Suppressor macrophage treated with lipopolysaccharide for 1 hour (primary cell): Measurements from ENCODE around the gene MX2.
"Not testable (repeated sequence)": the region's sequence is repeated elsewhere in the genome, so short reads cannot be mapped to it uniquely, and the experiment has no call there.

Source experiments
- DNase-seq, 3 donors: peaks; one replicate each; pipeline ENCODE4 v3.0.0-alpha.2; 2020 to 2022

The MX2 gene

GRCh38 chr21:41361786-41362604, at the start of gene MX2:
MX2 (plus strand) TSS chr21:41362027; CDS start chr21:41376907, 14,880 bp downstream.
- DNase-seq = peak; percentile 92 to 97 (median 95)

- not testable (repeated sequence) for DNase-seq
These were observed 48.3 kb upstream of the MX2 start for GRCh38 chr21:41313285-41314164.

- DNase-seq = no peak
These were observed 46.1 kb upstream of the MX2 start for GRCh38 chr21:41315726-41316125.

- DNase-seq = peak in 1 of 3 donors; percentile 8
These were observed 45.4 kb upstream of the MX2 start, which contains the start of gene FAM3B for GRCh38 chr21:41316200-41317062. FAM3B (plus strand) TSS chr21:41316801; CDS start chr21:41316880, 79 bp downstream.

- no peak for DNase-seq
These were observed 44.8 kb upstream of the MX2 start for GRCh38 chr21:41317063-41317392.

GRCh38 chr21:41317458-41317857, 44.4 kb upstream of the MX2 start:
- DNase-seq = peak in 1 of 3 donors; percentile 14

- DNase-seq = no peak
These were observed 43.6 kb upstream of the MX2 start for GRCh38 chr21:41318218-41318617.

- DNase-seq = no peak
These were observed 42.6 kb upstream of the MX2 start for GRCh38 chr21:41319273-41319672.

GRCh38 chr21:41321211-41321907, 40.5 kb upstream of the MX2 start:
- DNase-seq = no peak

GRCh38 chr21:41321908-41322495, 39.8 kb upstream of the MX2 start:
- no peak for DNase-seq

GRCh38 chr21:41322496-41323382, 39.1 kb upstream of the MX2 start:
- no peak for DNase-seq

GRCh38 chr21:41325138-41325912, 36.5 kb upstream of the MX2 start:
- no peak for DNase-seq

GRCh38 chr21:41326414-41327080, 35.3 kb upstream of the MX2 start:
- DNase-seq = no peak

GRCh38 chr21:41327753-41328152, 34.1 kb upstream of the MX2 start:
- no peak for DNase-seq

GRCh38 chr21:41328660-41329607, 32.9 kb upstream of the MX2 start:
- DNase-seq = no peak

- DNase-seq = no peak
These were observed 28.1 kb upstream of the MX2 start for GRCh38 chr21:41333752-41334151.

- no peak for DNase-seq
These were observed 24.3 kb upstream of the MX2 start for GRCh38 chr21:41337515-41337914.

GRCh38 chr21:41338455-41338854, 23.4 kb upstream of the MX2 start:
- no peak for DNase-seq
